Measurements from ENCODE around the gene PIP5K1B.

Gene PIP5K1B

GRCh38 chr9:68925175-68925574 is 220.1 kb downstream of the PIP5K1B start:
- no peak for DNase-seq

GRCh38 chr9:68927165-68927564 is 222.1 kb downstream of the PIP5K1B start:
- DNase-seq: no peak

- no peak for DNase-seq
Observed at GRCh38 chr9:68931821-68932220, 226.8 kb downstream of the PIP5K1B start.

- no peak for DNase-seq
Observed at GRCh38 chr9:68932458-68932857, 227.4 kb downstream of the PIP5K1B start.

GRCh38 chr9:68933434-68934328 is 228.6 kb downstream of the PIP5K1B start:
- DNase-seq: no peak

GRCh38 chr9:68934329-68934644 is 229.2 kb downstream of the PIP5K1B start:
- DNase-seq: no peak

- no peak for DNase-seq
Observed at GRCh38 chr9:68940573-68940972, 235.5 kb downstream of the PIP5K1B start.

- no peak for DNase-seq
Observed at GRCh38 chr9:68941780-68942459, 236.9 kb downstream of the PIP5K1B start.

- no peak for DNase-seq
Observed at GRCh38 chr9:68942790-68943189, 237.8 kb downstream of the PIP5K1B start.

- DNase-seq: no peak
Observed at GRCh38 chr9:68947015-68947414, 242.0 kb downstream of the PIP5K1B start.

- no peak for DNase-seq
Observed at GRCh38 chr9:68947842-68948569, 243.0 kb downstream of the PIP5K1B start.

- DNase-seq: no peak
Observed at GRCh38 chr9:68949271-68950000, 244.4 kb downstream of the PIP5K1B start.

- DNase-seq: no peak
Observed at GRCh38 chr9:68950188-68950587, 245.1 kb downstream of the PIP5K1B start.

GRCh38 chr9:68950689-68951088 is 245.6 kb downstream of the PIP5K1B start:
- no peak for DNase-seq

- DNase-seq: no peak
Observed at GRCh38 chr9:68951879-68952659, 247.0 kb downstream of the PIP5K1B start.

- no peak for DNase-seq
Observed at GRCh38 chr9:68953771-68954170, 248.7 kb downstream of the PIP5K1B start.

GRCh38 chr9:68955330-68955729 is 250.3 kb downstream of the PIP5K1B start:
- no peak for DNase-seq

GRCh38 chr9:68957479-68957878 is 252.4 kb downstream of the PIP5K1B start:
- no peak for DNase-seq

- no peak for DNase-seq
Observed at GRCh38 chr9:68961587-68961986, 256.5 kb downstream of the PIP5K1B start.

- no peak for DNase-seq
Observed at GRCh38 chr9:68963416-68963815, 258.4 kb downstream of the PIP5K1B start.

GRCh38 chr9:68964102-68964541 is 259.1 kb downstream of the PIP5K1B start:
- DNase-seq: no peak

- DNase-seq: no peak
Observed at GRCh38 chr9:68964765-68965164, 259.7 kb downstream of the PIP5K1B start.
